Stimulated activated CD4-positive, alpha-beta T cell treated with anti-CD3 and anti-CD28 coated beads, Interleukin-4, amount 100 ng/mL, for 24 hours (primary cell): ENCODE data around the gene LRCH2.

Experiments
- DNase-seq: peaks from one replicate; pipeline ENCODE4 v3.0.0-alpha.2; 2020

Gene LRCH2

GRCh38 chrX:115204040-115204439 lies 29.9 kb downstream of the LRCH2 start:
- DNase-seq = no peak

- no peak for DNase-seq
Measured at GRCh38 chrX:115192244-115192700, 41.6 kb downstream of the LRCH2 start.

GRCh38 chrX:115191490-115192243 lies 42.2 kb downstream of the LRCH2 start:
- DNase-seq = no peak

GRCh38 chrX:115190636-115191489 lies 43.0 kb downstream of the LRCH2 start:
- DNase-seq = no peak

- no peak for DNase-seq
Measured at GRCh38 chrX:115189646-115190635, 44.0 kb downstream of the LRCH2 start.

- no peak for DNase-seq
Measured at GRCh38 chrX:115189110-115189509, 44.8 kb downstream of the LRCH2 start, which contains the start of gene RBMXL3. RBMXL3 (plus strand) TSS chrX:115189410; CDS start chrX:115189442, 32 bp downstream.

- no peak for DNase-seq
Measured at GRCh38 chrX:115183980-115184379, 49.9 kb downstream of the LRCH2 start.

GRCh38 chrX:115178473-115178872 lies 55.4 kb downstream of the LRCH2 start:
- DNase-seq = no peak

GRCh38 chrX:115177932-115178331 lies 56.0 kb downstream of the LRCH2 start:
- DNase-seq = no peak

GRCh38 chrX:115174548-115174947 lies 59.3 kb downstream of the LRCH2 start:
- DNase-seq = no peak

- no peak for DNase-seq
Measured at GRCh38 chrX:115173181-115173580, 60.7 kb downstream of the LRCH2 start.

GRCh38 chrX:115147220-115147619 lies 86.7 kb downstream of the LRCH2 start:
- DNase-seq = no peak

GRCh38 chrX:115142057-115142456 lies 91.8 kb downstream of the LRCH2 start:
- DNase-seq = no peak

GRCh38 chrX:115138040-115138439 lies 95.9 kb downstream of the LRCH2 start:
- no peak for DNase-seq

GRCh38 chrX:115134382-115134781 lies 99.5 kb downstream of the LRCH2 start:
- no peak for DNase-seq

GRCh38 chrX:115112411-115112810 lies 121.5 kb downstream of the LRCH2 start:
- DNase-seq = no peak

GRCh38 chrX:115098897-115099296 lies 135.0 kb downstream of the LRCH2 start:
- DNase-seq = no peak

GRCh38 chrX:115093191-115093590 lies 140.7 kb downstream of the LRCH2 start:
- no peak for DNase-seq

GRCh38 chrX:115089419-115089818 lies 144.5 kb downstream of the LRCH2 start:
- no peak for DNase-seq

- no peak for DNase-seq
Measured at GRCh38 chrX:115068896-115069295, 165.0 kb downstream of the LRCH2 start.

- no peak for DNase-seq
Measured at GRCh38 chrX:115067812-115068211, 166.1 kb downstream of the LRCH2 start.

GRCh38 chrX:115065304-115065703 lies 168.6 kb downstream of the LRCH2 start:
- no peak for DNase-seq
